IMR-90 (cell line): ENCODE results near the gene TNKS1BP1. TPM values are rescaled to one million over a fixed set of nuclear protein-coding genes. Genes with fewer than 3 reads are reported as not detected.

Experiments used
- ATAC-seq: fragments of 200-7000 bp; cut with Tn5 transposase; 2 replicates; pipeline ENCODE4 v1.9.1; 2020; ENCODE audit warnings: low read depth, mild to moderate bottlenecking, moderate library complexity
- BruUV-seq: library from RNA; stranded (reverse); fragments of 400-500 nt; replicated peaks from 2 replicates; lab custom pipeline; 2021; lab: Mats Ljungman, UMichigan
- CTCF ChIA-PET: fragments of 300-600 bp; formaldehyde crosslinking; extraction: SDS; loops from one replicate; lab custom pipeline; 2021; ENCODE audit warnings: antibody characterized with exemption; lab: Yijun Ruan, JAX
- POLR2A ChIA-PET: fragments of 300-600 bp; sonication (Branson Sonifier 250); formaldehyde crosslinking; loops from one replicate; lab custom pipeline; 2022; ENCODE audit warnings: antibody characterized with exemption; ENCODE audit not compliant: unreplicated experiment; lab: Charles Lee
- DNase-seq: peaks from one replicate; pipeline ENCODE4 v3.0.0; 2013
- H2AFZ ChIP-seq: replicated peaks from 2 replicates; pipeline ENCODE3; 2013; ENCODE audit warnings: low read length, mild to moderate bottlenecking; ENCODE audit not compliant: poor library complexity
- H2AK5ac ChIP-seq: 2 replicates; pipeline ENCODE4 v1.6.1; 2013; ENCODE audit warnings: low read depth, low read length, inconsistent platforms
- H2AK9ac ChIP-seq: replicated peaks from 2 replicates; pipeline ENCODE3; 2013; ENCODE audit warnings: mild to moderate bottlenecking, low read depth, low read length, moderate library complexity; ENCODE audit not compliant: poor library complexity
- H2BK120ac ChIP-seq: 2 replicates; pipeline ENCODE4 v1.6.1; 2013; ENCODE audit warnings: low read depth, low read length, inconsistent platforms
- H2BK15ac ChIP-seq: 3 replicates; pipeline ENCODE4 v1.6.1; 2013; ENCODE audit warnings: low read depth, low read length, inconsistent platforms
- H2BK20ac ChIP-seq: 2 replicates; pipeline ENCODE4 v1.6.1; 2013; ENCODE audit warnings: low read depth, mild to moderate bottlenecking, inconsistent platforms, low read length, moderate library complexity
- H2BK5ac ChIP-seq: 2 replicates; pipeline ENCODE4 v1.6.1; 2013; ENCODE audit warnings: mild to moderate bottlenecking, low read depth, low read length, inconsistent platforms; ENCODE audit not compliant: poor library complexity, severe bottlenecking
- H3K14ac ChIP-seq: replicated peaks from 2 replicates; pipeline ENCODE4 v1.6.1; 2013; ENCODE audit warnings: low read depth, low read length, inconsistent platforms
- H3K18ac ChIP-seq: 2 replicates; pipeline ENCODE4 v1.6.1; 2013; ENCODE audit warnings: low read depth, low read length, control low read depth
- H3K23ac ChIP-seq: 2 replicates; pipeline ENCODE4 v1.6.1; 2013; ENCODE audit warnings: low read depth, low read length, inconsistent platforms
- H3K27ac ChIP-seq: 2 replicates; pipeline ENCODE4 v1.5.1; 2013; ENCODE audit warnings: mild to moderate bottlenecking, control low read depth, low read length; ENCODE audit not compliant: insufficient read depth
- H3K27me3 ChIP-seq: 2 replicates; pipeline ENCODE4 v1.6.1; 2013; ENCODE audit warnings: low read length; ENCODE audit not compliant: control insufficient read depth, insufficient read depth
- H3K36me3 ChIP-seq: 2 replicates; pipeline ENCODE4 v1.6.1; 2013; ENCODE audit warnings: low read length, mixed read lengths; ENCODE audit not compliant: control insufficient read depth, insufficient read depth
- H3K4ac ChIP-seq: 2 replicates; pipeline ENCODE4 v1.6.1; 2013; ENCODE audit warnings: low read depth, low read length, inconsistent platforms
- H3K4me1 ChIP-seq: 2 replicates; pipeline ENCODE4 v1.6.1; 2013; ENCODE audit warnings: low read length, mixed read lengths; ENCODE audit not compliant: control insufficient read depth, insufficient read depth
- H3K4me2 ChIP-seq: 2 replicates; pipeline ENCODE4 v1.6.1; 2013; ENCODE audit warnings: low read depth, mild to moderate bottlenecking, control low read depth, low read length, moderate library complexity
- H3K4me3 ChIP-seq: 2 replicates; pipeline ENCODE4 v1.5.1; 2013; ENCODE audit warnings: low read depth, mild to moderate bottlenecking, control low read depth, low read length, moderate library complexity; ENCODE audit not compliant: insufficient read depth
- H3K56ac ChIP-seq: 2 replicates; pipeline ENCODE4 v1.6.1; 2013; ENCODE audit warnings: low read length, inconsistent platforms; ENCODE audit not compliant: insufficient read depth; ENCODE audit errors: extremely low read depth
- H3K79me1 ChIP-seq, 2 experiments: 2 replicates each; pipeline ENCODE4 v1.6.1; 2013; ENCODE audit warnings: low read length in 2 of 2, inconsistent platforms in 1 of 2, low read depth in 1 of 2
- H3K9ac ChIP-seq: 2 replicates; pipeline ENCODE4 v1.6.1; 2013; ENCODE audit warnings: low read depth, low read length, control low read depth
- H3K9me1 ChIP-seq: 2 replicates; pipeline ENCODE4 v1.6.1; 2013; ENCODE audit warnings: low read length, inconsistent platforms; ENCODE audit not compliant: insufficient read depth
- H3K9me3 ChIP-seq: 2 replicates; pipeline ENCODE4 v1.6.1; 2013; ENCODE audit warnings: low read length; ENCODE audit not compliant: control insufficient read depth, insufficient read depth
- H4K20me1 ChIP-seq: 2 replicates; pipeline ENCODE4 v1.6.1; 2013; ENCODE audit warnings: low read length, inconsistent platforms; ENCODE audit not compliant: insufficient read depth
- H4K5ac ChIP-seq: 2 replicates; pipeline ENCODE4 v1.6.1; 2013; ENCODE audit warnings: mild to moderate bottlenecking, low read depth, low read length, control low read depth
- H4K8ac ChIP-seq, 2 experiments: 2 replicates each; pipeline ENCODE4 v1.6.1; 2013; ENCODE audit warnings: low read depth in 2 of 2, low read length in 2 of 2, control low read depth in 1 of 2, inconsistent platforms in 1 of 2
- H4K91ac ChIP-seq: 2 replicates; pipeline ENCODE4 v1.6.1; 2013; ENCODE audit warnings: low read depth, low read length, inconsistent platforms; ENCODE audit not compliant: insufficient read depth
- CEBPB ChIP-seq: IDR thresholded peaks from 2 replicates; pipeline ENCODE4 v1.6.1; 2012; ENCODE audit warnings: low read depth, low read length, improper control_type of control experiment
- CHD1 ChIP-seq: IDR thresholded peaks from 2 replicates; pipeline ENCODE4 v1.6.1; 2012; ENCODE audit warnings: low read depth, low read length, improper control_type of control experiment
- MXI1 ChIP-seq: IDR thresholded peaks from 2 replicates; pipeline ENCODE4 v1.6.1; 2012; ENCODE audit warnings: low read depth, mild to moderate bottlenecking, low read length, moderate library complexity, borderline replicate concordance
- POLR2A ChIP-seq: IDR thresholded peaks from 2 replicates; pipeline ENCODE4 v1.6.1; 2012; ENCODE audit warnings: mild to moderate bottlenecking, low read depth, low read length
- SMC3 ChIP-seq: fragments of 150-350 bp; IDR thresholded peaks from 2 replicates; pipeline ENCODE4 v1.6.1; 2016; ENCODE audit warnings: low read depth, mild to moderate bottlenecking, antibody characterized with exemption, low read length, moderate library complexity
- WGBS, 2 experiments: methylation state at CpG; one replicate each; pipeline versions ENCODE4 v1.1.5 to v1.1.7; 2013; ENCODE audit warnings: missing lambda C conversion rate in 2 of 2; ENCODE audit not compliant: insufficient read length in 1 of 2; ENCODE audit errors: extremely low coverage in 2 of 2; 5-methylcytosine and 5-hydroxymethylcytosine counted together
- dilution Hi-C: fragments of 300-500 bp; cut with HindIII; formaldehyde crosslinking; loops from one replicate; pipeline ENCODE4 v1.14.3; 2018; ENCODE audit warnings: low sequenced_read_pairs; ENCODE audit not compliant: unreplicated experiment
- in situ Hi-C: fragments of 300-500 bp; cut with MboI; formaldehyde crosslinking; loops from 3 replicates; pipeline ENCODE4 v1.14.3; 2019; ENCODE audit warnings: low sequenced_read_pairs, inconsistent platforms, mixed read lengths
- intact Hi-C: fragments of 100-400 bp; cut with micrococcal nuclease; formaldehyde crosslinking; loops from 2 replicates; pipeline ENCODE4 v1.10.0; 2022
- polyA plus RNA-seq, 3 experiments: library from polyadenylated mRNA; depleted of rRNA; stranded (reverse); fragments of >200 nt; gene quantifications; 2 replicates each; pipeline ENCODE4 v1.2.3, GENCODE V29; 2012; ENCODE audit warnings: low replicate concordance in 1 of 3
- total RNA-seq: library from RNA; depleted of rRNA; stranded (reverse); fragments of >200 nt; gene quantifications from 2 replicates; pipeline ENCODE4 v1.2.3, GENCODE V29; 2012

Gene TNKS1BP1
- total and polyA plus RNA-seq, 2 of the 4 experiments (the other 2 are of a cell fraction), result 31.7 to 71.4 TPM

DNA sequence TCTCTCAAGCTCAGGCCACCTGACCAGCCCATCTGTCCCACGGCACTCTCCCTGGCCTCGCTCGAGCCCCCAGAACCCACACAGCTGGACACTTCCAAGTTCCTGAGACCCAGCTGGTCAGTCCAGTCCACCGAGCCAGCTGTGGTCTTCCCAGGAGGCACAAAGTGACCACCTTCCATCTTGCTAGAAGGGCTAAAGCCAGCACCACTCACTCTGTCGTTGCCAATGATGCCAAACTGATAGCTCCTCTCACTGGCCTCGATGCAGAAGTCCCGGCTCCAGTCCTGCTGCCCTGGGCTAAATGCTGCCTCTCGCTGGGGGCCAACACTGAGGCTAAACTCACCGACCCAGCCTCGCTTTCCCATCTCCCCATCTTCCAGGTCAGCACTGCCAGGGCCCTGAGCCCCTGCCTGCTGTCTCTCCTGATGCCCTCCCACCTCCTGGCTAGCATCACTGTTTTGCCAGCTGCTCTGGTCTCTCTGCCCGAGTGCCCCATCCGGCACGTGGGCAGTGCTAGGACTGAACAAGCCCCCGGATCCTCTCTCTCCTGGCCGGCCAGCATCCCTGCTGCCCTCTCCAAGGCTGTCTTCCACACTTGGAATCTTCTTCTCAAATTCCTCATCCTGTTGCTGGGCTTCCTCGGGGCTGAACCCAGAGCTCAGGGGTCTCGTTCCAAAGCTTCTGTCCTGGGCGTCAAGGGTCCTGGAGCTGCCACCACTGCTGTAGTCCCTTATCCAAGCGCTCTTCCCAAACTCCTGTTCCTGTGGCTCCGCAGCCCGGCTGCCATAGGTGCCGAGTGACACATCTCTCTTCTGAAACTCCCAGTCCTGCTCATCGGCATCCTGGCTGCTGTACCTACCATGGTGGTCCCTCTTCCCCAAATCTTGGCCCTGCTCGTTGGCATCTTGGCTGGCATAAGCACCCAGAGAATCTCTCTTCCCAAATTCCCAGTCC is 15.4 kb downstream of the TNKS1BP1 start (continued):
- TF ChIP-seq MXI1 (no peak), CHD1 (no peak), SMC3 (no peak)

DNA sequence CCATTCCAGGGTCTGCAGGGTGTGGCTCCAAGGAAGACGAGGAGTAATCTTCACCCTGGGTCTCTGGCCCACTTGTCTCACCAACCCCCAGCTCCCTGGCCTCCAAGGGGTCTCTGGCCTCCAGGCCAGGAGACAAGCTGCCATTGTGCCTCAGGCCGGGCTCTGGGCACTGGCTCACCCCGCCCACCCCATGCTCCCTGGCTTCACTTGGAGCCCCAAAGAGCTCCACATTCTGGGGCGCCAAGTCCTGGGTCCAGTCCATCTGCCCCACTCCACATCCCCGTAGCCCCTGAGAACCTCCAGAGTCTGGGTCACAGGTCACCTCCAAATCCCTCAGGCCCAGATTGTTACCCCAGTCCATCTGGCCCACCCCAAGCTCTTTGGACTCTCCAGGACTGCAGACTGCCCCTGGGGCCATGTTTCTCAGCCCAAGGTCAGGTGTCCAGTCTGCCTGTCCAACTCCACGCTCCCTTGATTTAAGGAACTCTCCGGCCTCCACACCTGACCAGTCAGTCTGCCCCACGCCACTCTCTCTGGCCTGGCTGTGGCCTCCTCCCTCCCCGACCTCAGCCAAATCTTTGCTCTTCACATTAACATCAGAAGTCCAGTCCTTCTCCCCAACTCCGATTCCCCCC is 16.2 kb downstream of the TNKS1BP1 start:
- no peak overlapping the region for H3K4me3 ChIP-seq
- H3K9ac ChIP-seq, result no peak overlapping the region
- no peak overlapping the region for H3K27ac ChIP-seq
- no peak overlapping the region for H3K23ac ChIP-seq
- no peak overlapping the region for H3K18ac ChIP-seq
- H3K56ac ChIP-seq, result no peak overlapping the region
- peaks cover 36 to 80% of the 10 kb centered on the region in 2 experiments for H3K79me1 ChIP-seq
- H4K5ac ChIP-seq, result no peak overlapping the region
- DNase-seq (no peak), ATAC-seq (no peak)
- POLR2A ChIA-PET, result no interaction called here
- BruUV-seq, result no TSS peak
- H2AK9ac ChIP-seq, result peak overlapping the region; percentile 0
- H4K20me1 ChIP-seq, result peaks cover 62% of the 10 kb centered on the region
- H2AK5ac ChIP-seq, result no peak overlapping the region
- CTCF ChIA-PET, result interaction anchor here (1.1 kb wide), 1 partner anchor 60 kb away, joined by 3 read pairs; no protein-coding TSS in a partner anchor
- H3K27me3 ChIP-seq, result no peaks in the 10 kb centered on the region
- no peak for TF ChIP-seq SMC3
- no peak for TF ChIP-seq CEBPB
- TF ChIP-seq POLR2A, result no peak
- H3K14ac ChIP-seq, result no peak overlapping the region
- H4K8ac ChIP-seq, result no peak overlapping the region
- peaks cover 59% of the 10 kb centered on the region for H3K9me1 ChIP-seq
- H2AFZ ChIP-seq, result no peak overlapping the region
- H3K4me2 ChIP-seq, result no peak overlapping the region
- H2BK5ac ChIP-seq, result no peak overlapping the region
- dilution Hi-C loops (no loop called here), in situ Hi-C loops (no loop called here), intact Hi-C loops (no loop called here)
- H3K36me3 ChIP-seq, result peaks cover 59% of the 10 kb centered on the region
- no peak overlapping the region for H3K4ac ChIP-seq
- no peak overlapping the region for H4K91ac ChIP-seq
- 100% methylated on average over 2 of the region's 10 CpGs; no CpG with 5 or more reads in 1 of the 2 experiments for WGBS, 2 experiments
- H3K9me3 ChIP-seq, result no peaks in the 10 kb centered on the region
- peaks cover 52% of the 10 kb centered on the region for H3K4me1 ChIP-seq
- no peak overlapping the region for H2BK20ac ChIP-seq
- H2BK120ac ChIP-seq, result no peak overlapping the region
- no peak overlapping the region for H2BK15ac ChIP-seq
